GM04504 (cell line): ENCODE measurements around the gene RAB26.
A peak's percentile ranks its signal among the peaks of the same experiment; 100 is the strongest.
"Not testable (repeated sequence)": the region's sequence is repeated elsewhere in the genome, so short reads cannot be mapped to it uniquely, and the experiment has no call there.

Source experiments
- DNase-seq: peaks from one replicate; pipeline ENCODE4 v3.0.0-alpha.2; 2012; ENCODE audit warnings: low read depth

RAB26 gene

GRCh38 chr16:2117341-2117740 is 31.1 kb upstream of the RAB26 start:
- not testable (repeated sequence) for DNase-seq

GRCh38 chr16:2117960-2118722 is 30.3 kb upstream of the RAB26 start:
- DNase-seq: not testable (repeated sequence)

- not testable (repeated sequence) for DNase-seq
Observed at GRCh38 chr16:2121325-2121724, 27.1 kb upstream of the RAB26 start.

- DNase-seq: no peak
Observed at GRCh38 chr16:2121853-2122252, 26.6 kb upstream of the RAB26 start.

- DNase-seq: no peak
Observed at GRCh38 chr16:2122429-2122828, 26.0 kb upstream of the RAB26 start.

GRCh38 chr16:2122934-2123683 is 25.3 kb upstream of the RAB26 start:
- not testable (repeated sequence) for DNase-seq

GRCh38 chr16:2123706-2124376 is 24.6 kb upstream of the RAB26 start:
- not testable (repeated sequence) for DNase-seq

- not testable (repeated sequence) for DNase-seq
Observed at GRCh38 chr16:2124377-2124693, 24.1 kb upstream of the RAB26 start.

GRCh38 chr16:2124694-2125444 is 23.6 kb upstream of the RAB26 start:
- DNase-seq: not testable (repeated sequence)

- not testable (repeated sequence) for DNase-seq
Observed at GRCh38 chr16:2125609-2126008, 22.8 kb upstream of the RAB26 start.

GRCh38 chr16:2126161-2126743 is 22.2 kb upstream of the RAB26 start:
- not testable (repeated sequence) for DNase-seq

- not testable (repeated sequence) for DNase-seq
Observed at GRCh38 chr16:2126928-2127556, 21.4 kb upstream of the RAB26 start.

GRCh38 chr16:2127630-2128280 is 20.7 kb upstream of the RAB26 start:
- not testable (repeated sequence) for DNase-seq

- peak; percentile 78 for DNase-seq
Observed at GRCh38 chr16:2129251-2129650, 19.2 kb upstream of the RAB26 start.

GRCh38 chr16:2129890-2130447 is 18.5 kb upstream of the RAB26 start:
- not testable (repeated sequence) for DNase-seq

GRCh38 chr16:2133797-2134196 is 14.6 kb upstream of the RAB26 start:
- DNase-seq: not testable (repeated sequence)

GRCh38 chr16:2135071-2135470 is 13.4 kb upstream of the RAB26 start:
- not testable (repeated sequence) for DNase-seq

- peak; percentile 89 for DNase-seq
Observed at GRCh38 chr16:2135770-2136490, 12.5 kb upstream of the RAB26 start, which contains the start of gene PKD1. PKD1 (minus strand) TSS chr16:2135898; CDS start chr16:2135689, 209 bp downstream.
